Osteocyte (in vitro differentiated cells): Measurements from ENCODE around the gene PDZRN3. TPM values are rescaled to one million over a fixed set of nuclear protein-coding genes. Genes with fewer than 3 reads are reported as not detected.

Source experiments
- DNase-seq: peaks from one replicate; pipeline ENCODE4 v3.0.0; 2021; ENCODE audit warnings: mixed read lengths; ENCODE audit not compliant: unreplicated experiment; ENCODE audit errors: extremely low spot score
- H3K27ac Mint-ChIP-seq: one replicate; pipeline ENCODE4 v1.8.0; 2021; ENCODE audit warnings: mild to moderate bottlenecking, mixed read lengths; ENCODE audit not compliant: unreplicated experiment
- H3K27me3 Mint-ChIP-seq: one replicate; pipeline ENCODE4 v1.8.0; 2021; ENCODE audit warnings: mixed read lengths; ENCODE audit not compliant: unreplicated experiment
- H3K36me3 Mint-ChIP-seq: one replicate; pipeline ENCODE4 v1.8.0; 2021; ENCODE audit warnings: mixed read lengths; ENCODE audit not compliant: unreplicated experiment
- H3K4me1 Mint-ChIP-seq: one replicate; pipeline ENCODE4 v1.8.0; 2021; ENCODE audit warnings: mixed read lengths; ENCODE audit not compliant: unreplicated experiment
- H3K4me3 Mint-ChIP-seq: one replicate; pipeline ENCODE4 v1.8.0; 2021; ENCODE audit warnings: mild to moderate bottlenecking, moderate library complexity, mixed read lengths; ENCODE audit not compliant: unreplicated experiment
- H3K9me3 Mint-ChIP-seq: one replicate; pipeline ENCODE4 v1.8.0; 2021; ENCODE audit warnings: mixed read lengths; ENCODE audit not compliant: unreplicated experiment
- total RNA-seq: library from RNA; stranded (reverse); gene quantifications from 2 replicates; pipeline ENCODE4 v1.2.1, GENCODE V29; 2021
- TF ChIP-seq, protein P1 (sequence below): fragments of 200-600 bp; sonication (generic); IDR thresholded peaks from 2 replicates; pipeline ENCODE4 v1.5.0; 2021; ENCODE audit warnings: antibody characterized with exemption, mild to moderate bottlenecking, moderate library complexity

Gene PDZRN3
- total RNA-seq, 1 donor from 2014 or later: 34.1 TPM

DNA sequence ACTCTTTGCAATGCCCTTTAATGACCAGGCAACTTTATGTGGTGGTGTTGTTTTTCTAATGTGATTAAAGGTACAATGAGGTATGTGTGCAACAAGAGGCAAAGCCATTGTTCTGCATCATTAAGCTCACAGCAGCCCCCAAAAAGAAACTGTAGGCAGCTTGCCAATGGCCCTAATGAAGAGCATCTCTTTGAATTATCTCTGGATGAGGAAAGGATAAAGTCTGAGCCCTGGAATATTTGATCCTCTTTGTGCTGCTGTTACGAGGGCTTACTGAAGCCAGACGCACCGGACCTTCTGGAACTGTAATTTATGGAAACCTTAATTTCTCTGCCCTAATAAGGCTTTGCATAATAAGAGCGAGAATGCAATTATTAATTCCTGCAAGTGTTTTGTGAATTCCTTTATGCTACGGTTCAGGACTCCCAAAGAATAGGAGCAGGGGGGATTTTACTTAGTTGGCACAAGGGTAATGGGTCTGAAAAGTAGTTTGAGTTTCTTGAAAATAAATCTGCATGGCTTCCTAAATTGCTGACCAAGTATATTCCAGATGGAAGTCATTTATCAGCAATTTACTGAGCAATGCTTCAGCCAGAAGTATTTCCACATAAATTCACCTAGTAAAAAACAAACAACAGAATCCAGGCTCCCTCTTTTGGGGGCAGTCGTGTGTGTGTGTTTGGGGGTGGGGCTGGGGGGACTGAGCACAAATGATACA, 193.4 kb downstream of the PDZRN3 start:
- Mint-ChIP-seq H3K36me3 (peaks cover 3% of the 10 kb centered on the region), H3K4me3 (no peak overlapping the region), H3K27me3 (no peaks in the 10 kb centered on the region), H3K27ac (no peak overlapping the region), H3K9me3 (no peaks in the 10 kb centered on the region), H3K4me1 (no peaks in the 10 kb centered on the region)
- DNase-seq: no peak
- TF ChIP-seq, protein P1, sequence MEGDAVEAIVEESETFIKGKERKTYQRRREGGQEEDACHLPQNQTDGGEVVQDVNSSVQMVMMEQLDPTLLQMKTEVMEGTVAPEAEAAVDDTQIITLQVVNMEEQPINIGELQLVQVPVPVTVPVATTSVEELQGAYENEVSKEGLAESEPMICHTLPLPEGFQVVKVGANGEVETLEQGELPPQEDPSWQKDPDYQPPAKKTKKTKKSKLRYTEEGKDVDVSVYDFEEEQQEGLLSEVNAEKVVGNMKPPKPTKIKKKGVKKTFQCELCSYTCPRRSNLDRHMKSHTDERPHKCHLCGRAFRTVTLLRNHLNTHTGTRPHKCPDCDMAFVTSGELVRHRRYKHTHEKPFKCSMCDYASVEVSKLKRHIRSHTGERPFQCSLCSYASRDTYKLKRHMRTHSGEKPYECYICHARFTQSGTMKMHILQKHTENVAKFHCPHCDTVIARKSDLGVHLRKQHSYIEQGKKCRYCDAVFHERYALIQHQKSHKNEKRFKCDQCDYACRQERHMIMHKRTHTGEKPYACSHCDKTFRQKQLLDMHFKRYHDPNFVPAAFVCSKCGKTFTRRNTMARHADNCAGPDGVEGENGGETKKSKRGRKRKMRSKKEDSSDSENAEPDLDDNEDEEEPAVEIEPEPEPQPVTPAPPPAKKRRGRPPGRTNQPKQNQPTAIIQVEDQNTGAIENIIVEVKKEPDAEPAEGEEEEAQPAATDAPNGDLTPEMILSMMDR: no peak

DNA sequence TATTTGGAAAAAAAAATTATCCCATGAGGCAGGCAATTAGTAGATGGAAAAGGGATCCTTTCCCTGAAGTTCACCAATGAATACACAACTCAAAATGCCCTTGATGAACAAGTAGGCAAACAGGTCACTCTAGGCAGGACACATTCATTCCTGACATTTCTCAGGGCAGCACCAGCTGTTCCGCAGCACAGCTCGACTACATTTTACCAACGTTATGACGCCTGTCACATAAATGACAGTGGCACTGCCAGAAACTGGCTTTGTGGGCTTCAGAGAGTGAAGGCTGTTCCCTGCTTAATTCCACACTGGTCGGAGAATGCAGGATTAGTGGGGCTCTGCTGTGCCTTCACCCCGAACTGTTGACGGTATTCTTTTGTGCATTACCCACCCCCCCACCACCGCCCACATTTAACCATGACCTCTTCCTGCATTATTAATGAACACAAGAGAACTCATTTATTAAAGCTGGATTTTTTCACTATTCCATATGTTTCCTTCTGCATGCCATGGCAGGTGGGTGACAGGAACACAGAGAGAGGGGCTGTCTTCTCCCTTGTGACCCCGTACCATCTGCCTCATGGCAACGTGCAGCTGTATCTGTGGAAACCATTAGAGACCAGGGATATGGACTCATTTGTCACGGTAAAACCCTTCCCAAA, 197.6 kb downstream of the PDZRN3 start:
- no peak overlapping the region for H3K27ac Mint-ChIP-seq
- H3K4me3 Mint-ChIP-seq: no peak overlapping the region
- peaks cover under 1% of the 10 kb centered on the region for H3K9me3 Mint-ChIP-seq
- DNase-seq: no peak
- no peaks in the 10 kb centered on the region for H3K27me3 Mint-ChIP-seq
- TF ChIP-seq, protein P1: no peak
- H3K4me1 Mint-ChIP-seq: no peaks in the 10 kb centered on the region
- no peaks in the 10 kb centered on the region for H3K36me3 Mint-ChIP-seq

DNA sequence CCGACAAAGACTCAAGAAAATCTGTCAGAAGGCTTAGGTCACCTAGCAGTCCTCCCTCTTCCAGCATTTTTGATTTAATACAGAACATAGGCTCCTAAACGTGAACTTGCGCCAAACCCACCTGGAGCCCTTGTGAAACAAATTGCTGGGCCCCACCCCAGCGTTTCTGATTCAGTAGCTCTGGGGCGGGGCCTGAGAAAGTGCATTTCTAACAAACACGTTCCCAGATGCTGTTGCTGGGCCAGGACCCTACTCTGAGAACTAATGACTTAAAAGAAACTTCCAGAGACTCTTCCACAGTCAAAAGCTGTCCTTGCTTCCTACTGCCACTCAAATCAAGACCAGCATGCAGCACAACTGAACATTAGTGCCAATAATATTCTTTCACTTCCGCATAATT, 198.1 kb downstream of the PDZRN3 start:
- no peaks in the 10 kb centered on the region for H3K36me3 Mint-ChIP-seq

DNA sequence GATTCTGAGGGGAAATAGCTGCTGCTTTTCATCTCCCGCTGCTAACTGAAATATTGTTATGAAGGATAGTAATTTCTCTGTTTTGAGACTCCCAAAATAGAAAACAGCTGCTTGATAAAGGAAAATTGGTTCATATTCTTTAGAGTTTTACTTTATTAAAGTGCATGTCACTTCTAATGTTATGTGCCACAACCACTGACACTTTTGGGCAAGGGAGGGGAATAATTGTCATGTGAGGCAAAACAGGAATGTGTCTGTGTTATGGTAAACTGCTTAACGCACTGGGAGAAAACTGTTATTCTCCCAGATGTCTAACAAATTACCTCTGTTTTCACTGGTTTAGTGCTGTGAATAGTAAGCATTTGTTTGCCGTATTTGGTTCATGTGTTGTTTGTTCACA, 201.6 kb downstream of the PDZRN3 start:
- no peaks in the 10 kb centered on the region for H3K36me3 Mint-ChIP-seq
- TF ChIP-seq, protein P1: no peak
- no peak overlapping the region for H3K27ac Mint-ChIP-seq
- H3K4me1 Mint-ChIP-seq: no peaks in the 10 kb centered on the region
- DNase-seq: no peak
- no peaks in the 10 kb centered on the region for H3K27me3 Mint-ChIP-seq
- H3K4me3 Mint-ChIP-seq: no peak overlapping the region
- peaks cover 4% of the 10 kb centered on the region for H3K9me3 Mint-ChIP-seq

More for the DNA sequence above, 198.1 kb downstream of the PDZRN3 start:
- Mint-ChIP-seq H3K27me3 (no peaks in the 10 kb centered on the region), H3K4me1 (no peaks in the 10 kb centered on the region), H3K27ac (no peak overlapping the region), H3K9me3 (peaks cover 4% of the 10 kb centered on the region), H3K4me3 (no peak overlapping the region)
- no peak for DNase-seq
- TF ChIP-seq, protein P1: no peak

DNA sequence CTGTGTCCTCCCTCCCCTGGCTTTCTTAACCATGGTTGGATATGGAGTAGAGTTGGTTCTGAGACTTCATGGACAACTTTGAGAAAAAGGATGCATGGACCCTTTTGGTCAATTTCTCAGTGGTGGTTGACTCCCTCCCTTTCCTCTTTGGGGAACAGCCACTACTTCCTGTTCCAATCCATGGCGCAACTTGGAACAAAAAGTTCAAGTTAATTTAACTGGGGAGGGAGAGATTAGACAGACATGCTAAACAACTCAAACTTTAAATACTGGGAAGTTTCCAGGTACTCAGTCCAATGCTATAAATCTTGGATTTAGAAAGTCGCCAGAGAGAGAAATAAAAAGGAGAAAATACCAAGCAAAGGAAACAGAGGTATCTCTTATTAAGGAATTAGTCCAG, 202.2 kb downstream of the PDZRN3 start:
- H3K27ac Mint-ChIP-seq: no peak overlapping the region
- no peaks in the 10 kb centered on the region for H3K36me3 Mint-ChIP-seq
- TF ChIP-seq, protein P1: no peak
- no peaks in the 10 kb centered on the region for H3K27me3 Mint-ChIP-seq
- H3K4me3 Mint-ChIP-seq: no peak overlapping the region
- no peaks in the 10 kb centered on the region for H3K4me1 Mint-ChIP-seq
- DNase-seq: no peak
- peaks cover 4% of the 10 kb centered on the region for H3K9me3 Mint-ChIP-seq
